ENCODE results near the gene MAPK1IP1L.

DNA sequence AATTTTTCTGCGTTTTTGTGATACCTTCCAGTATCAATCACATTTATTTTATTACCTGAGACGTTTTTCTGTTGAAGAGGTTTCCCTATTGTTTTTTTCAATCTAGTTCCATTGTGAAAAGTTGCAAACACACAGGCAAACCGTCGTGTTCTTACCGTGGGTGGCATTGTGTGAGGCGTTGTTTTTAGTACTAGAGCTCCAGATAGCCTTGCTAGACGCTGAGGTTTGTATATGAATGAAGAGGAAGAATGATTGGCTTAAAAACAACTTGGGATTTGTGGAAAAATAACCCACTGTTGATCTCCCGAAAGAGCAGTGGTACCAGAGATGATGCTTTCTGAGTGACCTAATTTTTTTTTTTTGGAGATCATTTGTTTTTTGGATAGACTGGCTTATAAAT lies 23.4 kb upstream of the MAPK1IP1L start:
- TF ChIP-seq, protein P1, sequence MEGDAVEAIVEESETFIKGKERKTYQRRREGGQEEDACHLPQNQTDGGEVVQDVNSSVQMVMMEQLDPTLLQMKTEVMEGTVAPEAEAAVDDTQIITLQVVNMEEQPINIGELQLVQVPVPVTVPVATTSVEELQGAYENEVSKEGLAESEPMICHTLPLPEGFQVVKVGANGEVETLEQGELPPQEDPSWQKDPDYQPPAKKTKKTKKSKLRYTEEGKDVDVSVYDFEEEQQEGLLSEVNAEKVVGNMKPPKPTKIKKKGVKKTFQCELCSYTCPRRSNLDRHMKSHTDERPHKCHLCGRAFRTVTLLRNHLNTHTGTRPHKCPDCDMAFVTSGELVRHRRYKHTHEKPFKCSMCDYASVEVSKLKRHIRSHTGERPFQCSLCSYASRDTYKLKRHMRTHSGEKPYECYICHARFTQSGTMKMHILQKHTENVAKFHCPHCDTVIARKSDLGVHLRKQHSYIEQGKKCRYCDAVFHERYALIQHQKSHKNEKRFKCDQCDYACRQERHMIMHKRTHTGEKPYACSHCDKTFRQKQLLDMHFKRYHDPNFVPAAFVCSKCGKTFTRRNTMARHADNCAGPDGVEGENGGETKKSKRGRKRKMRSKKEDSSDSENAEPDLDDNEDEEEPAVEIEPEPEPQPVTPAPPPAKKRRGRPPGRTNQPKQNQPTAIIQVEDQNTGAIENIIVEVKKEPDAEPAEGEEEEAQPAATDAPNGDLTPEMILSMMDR (IDR thresholded peaks at IDR 0.05; ENCODE audit: insufficient read depth, low read length), result no peak
- TF ChIP-seq GABPA (IDR thresholded peaks at IDR 0.05; ENCODE audit: low read depth), result no peak
- TF ChIP-seq, protein P2, sequence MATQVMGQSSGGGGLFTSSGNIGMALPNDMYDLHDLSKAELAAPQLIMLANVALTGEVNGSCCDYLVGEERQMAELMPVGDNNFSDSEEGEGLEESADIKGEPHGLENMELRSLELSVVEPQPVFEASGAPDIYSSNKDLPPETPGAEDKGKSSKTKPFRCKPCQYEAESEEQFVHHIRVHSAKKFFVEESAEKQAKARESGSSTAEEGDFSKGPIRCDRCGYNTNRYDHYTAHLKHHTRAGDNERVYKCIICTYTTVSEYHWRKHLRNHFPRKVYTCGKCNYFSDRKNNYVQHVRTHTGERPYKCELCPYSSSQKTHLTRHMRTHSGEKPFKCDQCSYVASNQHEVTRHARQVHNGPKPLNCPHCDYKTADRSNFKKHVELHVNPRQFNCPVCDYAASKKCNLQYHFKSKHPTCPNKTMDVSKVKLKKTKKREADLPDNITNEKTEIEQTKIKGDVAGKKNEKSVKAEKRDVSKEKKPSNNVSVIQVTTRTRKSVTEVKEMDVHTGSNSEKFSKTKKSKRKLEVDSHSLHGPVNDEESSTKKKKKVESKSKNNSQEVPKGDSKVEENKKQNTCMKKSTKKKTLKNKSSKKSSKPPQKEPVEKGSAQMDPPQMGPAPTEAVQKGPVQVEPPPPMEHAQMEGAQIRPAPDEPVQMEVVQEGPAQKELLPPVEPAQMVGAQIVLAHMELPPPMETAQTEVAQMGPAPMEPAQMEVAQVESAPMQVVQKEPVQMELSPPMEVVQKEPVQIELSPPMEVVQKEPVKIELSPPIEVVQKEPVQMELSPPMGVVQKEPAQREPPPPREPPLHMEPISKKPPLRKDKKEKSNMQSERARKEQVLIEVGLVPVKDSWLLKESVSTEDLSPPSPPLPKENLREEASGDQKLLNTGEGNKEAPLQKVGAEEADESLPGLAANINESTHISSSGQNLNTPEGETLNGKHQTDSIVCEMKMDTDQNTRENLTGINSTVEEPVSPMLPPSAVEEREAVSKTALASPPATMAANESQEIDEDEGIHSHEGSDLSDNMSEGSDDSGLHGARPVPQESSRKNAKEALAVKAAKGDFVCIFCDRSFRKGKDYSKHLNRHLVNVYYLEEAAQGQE (IDR thresholded peaks at IDR 0.05; ENCODE audit: insufficient replicate concordance, low read depth), result no peak
- TF ChIP-seq POLR2AphosphoS5 (IDR thresholded peaks at IDR 0.05; ENCODE audit: low read depth), result no peak
- no peak for TF ChIP-seq SPI1 (IDR thresholded peaks at IDR 0.05; ENCODE audit: borderline replicate concordance, low read depth)
